Stimulated activated CD4-positive, alpha-beta T cell treated with anti-CD3 and anti-CD28 coated beads, Interleukin-1b, Interleukin-23, amount 100 ng/mL, for 4 hours (primary cell): Measurements from ENCODE around the gene ME1.
"Not testable (repeated sequence)": the region's sequence is repeated elsewhere in the genome, so short reads cannot be mapped to it uniquely, and the experiment has no call there.

Source experiments
- DNase-seq, 2 donors: peaks; one replicate each; pipeline ENCODE4 v3.0.0-alpha.2; 2020; ENCODE audit warnings: low read depth in 2 of 2

ME1 gene

DNA sequence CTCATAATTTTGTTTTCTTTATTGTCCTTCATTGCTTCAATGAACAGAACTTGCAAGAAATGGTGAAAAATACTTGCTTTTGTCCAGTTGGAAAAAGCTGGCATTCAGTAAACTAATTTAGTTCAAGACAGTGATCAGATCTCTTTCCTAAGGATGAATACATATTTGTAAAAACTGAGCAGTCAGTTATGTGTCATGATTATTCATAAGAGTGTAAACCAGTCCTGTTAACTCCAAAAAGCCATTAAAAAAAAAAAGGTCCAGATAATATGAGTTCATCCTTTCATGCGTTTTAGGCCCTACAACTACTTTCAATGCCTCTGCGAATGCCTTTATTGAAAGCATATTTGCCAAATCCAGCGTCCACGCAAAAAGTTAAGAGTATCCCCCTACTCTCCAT is 238.4 kb downstream of the ME1 start:
- DNase-seq = no peak

DNA sequence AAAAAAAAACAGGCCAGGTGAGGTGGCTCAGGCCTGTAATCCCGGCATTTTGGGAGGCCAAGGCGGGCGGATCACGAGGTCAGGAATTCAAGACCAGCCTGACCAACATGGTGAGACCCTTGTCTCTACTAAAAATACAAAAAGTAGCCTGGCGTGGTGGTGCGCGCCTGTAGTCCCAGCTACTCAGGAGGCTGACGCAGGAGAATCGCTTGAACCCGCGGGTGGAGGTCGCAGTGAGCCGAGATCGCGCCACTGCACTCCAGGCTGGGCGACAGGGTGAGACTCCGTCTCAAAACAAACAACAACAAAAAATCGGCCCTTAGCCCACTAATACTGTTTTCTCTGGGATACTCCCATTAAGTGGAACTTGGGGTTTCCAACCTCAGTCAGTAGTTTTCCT is 238.9 kb downstream of the ME1 start:
- not testable (repeated sequence) for DNase-seq

- no peak for DNase-seq
These were observed 240.2 kb downstream of the ME1 start for GRCh38 chr6:83190626-83191025.

DNA sequence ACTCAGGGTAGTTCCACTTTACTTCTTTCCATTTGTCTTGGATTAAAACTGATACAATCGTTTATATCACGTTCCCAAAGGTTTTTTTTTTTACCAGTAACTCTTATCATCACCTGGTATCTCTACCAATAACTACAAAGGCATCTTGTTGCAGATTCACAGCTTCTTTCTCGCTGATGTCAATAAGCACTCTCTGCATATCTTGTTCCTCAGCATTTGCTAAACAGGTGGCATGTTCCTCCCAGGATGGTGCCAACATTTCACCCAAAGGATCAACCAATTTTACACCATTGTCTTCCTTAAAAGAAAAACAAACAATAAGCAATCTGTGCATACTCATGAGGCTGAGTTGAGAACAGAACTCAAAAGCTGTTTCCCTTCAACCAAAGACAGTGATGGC is 242.3 kb downstream of the ME1 start:
- no peak for DNase-seq

GRCh38 chr6:83185096-83185495 is 245.8 kb downstream of the ME1 start:
- DNase-seq = no peak

GRCh38 chr6:83183082-83183828 is 247.6 kb downstream of the ME1 start:
- DNase-seq = no peak

DNA sequence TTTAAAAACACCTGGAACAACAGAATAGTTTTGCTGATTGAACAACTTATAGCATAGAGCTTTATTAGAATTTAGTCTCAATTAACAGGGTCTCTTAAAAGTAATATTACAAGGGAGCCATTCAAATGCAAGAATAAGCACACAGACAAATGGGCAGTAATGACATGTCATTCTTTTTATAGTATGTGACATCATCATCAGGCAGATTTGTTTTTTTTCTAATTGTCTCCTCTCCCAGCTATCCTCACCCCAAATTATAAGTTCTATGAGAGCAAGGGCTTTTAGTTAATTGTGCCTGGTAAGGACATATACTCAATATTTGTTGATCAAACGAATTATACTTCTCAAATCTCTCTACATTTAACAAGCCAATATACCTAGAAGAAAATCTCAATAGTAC is 248.7 kb downstream of the ME1 start:
- DNase-seq = no peak

DNA sequence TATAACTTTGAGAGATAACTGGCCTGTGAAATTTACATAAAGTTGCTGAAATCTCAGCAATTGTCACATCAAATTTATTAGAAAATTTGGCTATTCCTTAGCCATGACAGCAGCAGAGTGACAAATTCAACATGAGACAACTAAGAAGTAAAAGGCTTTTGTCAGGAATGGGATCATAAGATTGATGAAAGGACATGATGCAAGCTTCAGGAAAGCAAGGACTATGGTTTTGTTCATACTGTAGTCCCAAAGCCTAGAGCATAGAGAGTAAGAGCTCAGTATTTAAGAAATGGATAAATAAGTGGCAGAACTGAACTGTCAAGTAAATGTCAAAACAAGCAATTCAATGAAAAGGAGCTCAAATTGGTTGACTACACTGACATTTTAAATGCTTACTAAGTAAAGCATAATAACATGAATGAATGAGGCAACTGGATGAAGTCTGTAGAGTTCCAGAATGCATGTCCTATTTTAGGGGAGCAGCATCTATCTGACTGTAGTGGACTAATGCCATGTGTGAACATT is 250.4 kb downstream of the ME1 start:
- DNase-seq = no peak

DNA sequence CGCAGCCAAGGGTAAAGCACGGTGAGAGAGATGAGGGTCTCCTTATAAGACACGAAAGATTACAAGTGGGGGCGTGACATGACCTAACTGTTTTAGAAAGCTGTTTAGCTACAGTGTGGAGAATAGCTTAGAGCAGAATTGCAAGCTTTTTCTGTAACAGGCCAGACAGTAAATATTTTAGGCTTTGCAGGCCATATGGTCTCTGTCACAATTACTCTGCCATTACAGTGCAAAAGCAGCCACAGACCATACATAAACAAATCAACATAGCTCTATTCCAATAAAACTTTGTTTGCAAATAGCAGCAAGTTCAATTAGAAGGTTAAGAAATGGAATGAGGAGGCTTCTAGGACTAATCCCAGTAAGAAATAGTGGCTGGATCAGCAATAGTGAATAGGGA is 254.6 kb downstream of the ME1 start:
- no peak for DNase-seq

DNA sequence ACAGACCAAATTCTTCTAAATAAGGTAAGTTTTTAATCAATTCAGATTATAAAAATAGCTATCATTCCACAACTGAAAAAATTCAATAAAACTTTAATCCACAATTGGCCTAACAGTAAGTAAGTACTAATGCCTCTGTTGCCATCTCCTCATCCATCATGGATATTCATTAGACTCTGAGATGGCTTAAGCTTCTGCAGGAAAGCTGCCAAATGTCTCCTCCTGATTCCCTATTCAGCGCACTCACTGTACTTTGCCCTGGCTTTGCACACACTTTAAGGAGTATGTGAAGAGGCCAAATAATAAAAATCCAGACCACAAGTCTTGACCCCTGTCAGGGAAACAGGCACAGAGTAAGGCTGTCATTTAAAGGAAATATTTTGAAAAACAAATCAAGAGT is 261.3 kb downstream of the ME1 start:
- DNase-seq = no peak

GRCh38 chr6:83169106-83169505 is 261.7 kb downstream of the ME1 start:
- DNase-seq = no peak

DNA sequence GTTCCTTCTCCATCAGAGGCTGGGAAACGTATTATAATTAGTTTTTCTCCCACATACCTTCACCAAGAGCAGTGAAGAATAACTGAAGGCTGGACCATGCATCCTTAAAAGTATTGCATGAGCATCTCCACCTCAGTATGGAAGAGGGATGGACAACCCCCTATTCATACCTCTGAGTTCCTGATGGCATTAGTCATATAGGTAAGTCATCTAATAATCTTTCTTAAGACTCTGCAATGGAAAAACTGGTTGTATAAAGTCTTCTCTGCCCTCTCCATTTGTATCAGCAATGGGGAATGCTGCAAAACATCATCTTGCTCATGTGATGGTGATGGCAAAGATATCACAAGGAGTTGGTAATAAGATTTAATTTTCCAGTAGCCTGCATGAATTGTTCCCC is 262.3 kb downstream of the ME1 start:
- no peak for DNase-seq

GRCh38 chr6:83167726-83168278 is 263.0 kb downstream of the ME1 start:
- DNase-seq = no peak
